HepG2 (cell line): ENCODE results near the gene APPBP2.

ENCODE experiments used
- JUN ChIP-seq: sonication (generic); formaldehyde crosslinking; IDR thresholded peaks from 2 replicates; pipeline ENCODE4 v1.4.0; 2020; ENCODE audit warnings: mild to moderate bottlenecking, missing genetic modification reagents
- KDM5A ChIP-seq: fragments of 200-600 bp; sonication (generic); IDR thresholded peaks from 2 replicates; pipeline ENCODE4 v1.7.0; 2018; ENCODE audit warnings: antibody characterized with exemption, mild to moderate bottlenecking, low read length, borderline replicate concordance
- MBD4 ChIP-seq: IDR thresholded peaks from 2 replicates; pipeline ENCODE4 v1.6.1; 2012; ENCODE audit warnings: low read length, inconsistent platforms, borderline replicate concordance
- MEF2D ChIP-seq: sonication (generic); formaldehyde crosslinking; IDR thresholded peaks from 2 replicates; pipeline ENCODE4 v1.5.1; 2020; ENCODE audit warnings: mild to moderate bottlenecking, missing genetic modification reagents
- RAD21 ChIP-seq: fragments of 450-650 bp; formaldehyde crosslinking; IDR thresholded peaks from 2 replicates; pipeline ENCODE4 v1.5.0; 2020; ENCODE audit warnings: mild to moderate bottlenecking
- THAP7 ChIP-seq: sonication (generic); formaldehyde crosslinking; IDR thresholded peaks from 2 replicates; pipeline ENCODE4 v1.8.1; 2023; ENCODE audit warnings: mild to moderate bottlenecking, missing genetic modification reagents
- U2AF2 ChIP-seq: fragments of 200-400 bp; formaldehyde crosslinking; IDR thresholded peaks from 2 replicates; pipeline ENCODE4 v1.6.1; 2017; ENCODE audit warnings: low read depth, mild to moderate bottlenecking, low read length

DNA sequence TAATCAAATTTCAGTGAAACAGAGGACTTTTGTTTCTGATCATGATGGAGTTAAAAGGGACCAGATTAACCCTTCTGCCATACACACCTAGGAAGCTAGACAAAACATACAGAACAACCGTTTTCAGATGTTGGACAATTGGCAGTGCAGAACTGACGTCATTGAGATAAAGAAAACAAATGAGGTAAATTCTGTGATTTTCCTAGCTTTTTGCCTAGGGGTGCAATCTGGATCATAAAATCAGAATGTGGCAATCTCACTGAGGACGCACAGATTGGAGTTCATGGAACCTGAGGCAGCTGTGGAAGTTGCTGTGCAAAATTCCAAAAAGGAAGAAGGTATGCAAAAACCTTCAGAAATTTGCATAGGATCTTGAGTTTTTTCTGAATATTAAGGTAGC lies 119.2 kb downstream of the APPBP2 start:
- no peak for TF ChIP-seq JUN (CRISPR knock-in tag)
- no peak for TF ChIP-seq KDM5A
- no peak for TF ChIP-seq MEF2D (CRISPR knock-in tag)
- TF ChIP-seq MBD4, result no peak
- TF ChIP-seq U2AF2, result no peak
- TF ChIP-seq THAP7 (CRISPR knock-in tag), result no peak
- TF ChIP-seq RAD21, result no peak
